DND-41 (cell line): ENCODE results near the gene FOXA1.

Experiments used
- ATAC-seq: fragments of 200-7000 bp; cut with Tn5 transposase; 3 replicates; pipeline ENCODE4 v1.9.1; 2021; ENCODE audit warnings: low read depth; ENCODE audit not compliant: insufficient read depth
- DNase-seq: peaks from one replicate; pipeline ENCODE4 v3.0.0-alpha.2; 2020
- H2AFZ ChIP-seq: 2 replicates; pipeline ENCODE4 v1.6.0; 2012; ENCODE audit warnings: low read depth, low read length
- H3K27ac ChIP-seq: 2 replicates; pipeline ENCODE4 v1.5.1; 2012; ENCODE audit warnings: low read length, inconsistent platforms
- H3K27me3 ChIP-seq: fragments of 200-600 bp; sonication (generic); 2 replicates; pipeline ENCODE4 v1.6.0; 2012; ENCODE audit warnings: low read length, mild to moderate bottlenecking, inconsistent platforms; ENCODE audit not compliant: insufficient read depth, poor library complexity
- H3K36me3 ChIP-seq: 2 replicates; pipeline ENCODE4 v1.5.1; 2012; ENCODE audit warnings: low read length, inconsistent platforms; ENCODE audit not compliant: insufficient read depth
- H3K4me1 ChIP-seq: 2 replicates; pipeline ENCODE4 v1.5.1; 2012; ENCODE audit warnings: mild to moderate bottlenecking, low read length; ENCODE audit not compliant: insufficient read depth
- H3K4me2 ChIP-seq: 2 replicates; pipeline ENCODE4 v1.6.0; 2012; ENCODE audit warnings: mild to moderate bottlenecking, moderate library complexity, low read length, inconsistent platforms; ENCODE audit not compliant: insufficient read depth
- H3K4me3 ChIP-seq, 2 experiments: fragments of 200-600 bp in 1 of 2; shearing (Covaris generic) in 1 of 2; 2 replicates each; pipeline ENCODE4 v1.5.1; 2012 to 2016; ENCODE audit warnings: inconsistent platforms in 2 of 2, low read length in 2 of 2, mild to moderate bottlenecking in 2 of 2, low read depth in 1 of 2, moderate library complexity in 1 of 2
- H3K79me2 ChIP-seq: 2 replicates; pipeline ENCODE4 v1.6.0; 2012; ENCODE audit warnings: low read length, inconsistent platforms; ENCODE audit not compliant: insufficient read depth
- H3K9ac ChIP-seq: 2 replicates; pipeline ENCODE4 v1.6.0; 2012; ENCODE audit warnings: low read depth, mild to moderate bottlenecking, inconsistent platforms, low read length, moderate library complexity
- H3K9me3 ChIP-seq: 2 replicates; pipeline ENCODE4 v1.5.1; 2012; ENCODE audit warnings: low read length, moderate library complexity, mild to moderate bottlenecking, inconsistent platforms; ENCODE audit not compliant: insufficient read depth, severe bottlenecking
- H4K20me1 ChIP-seq: 2 replicates; pipeline ENCODE4 v1.6.0; 2012; ENCODE audit warnings: low read length; ENCODE audit not compliant: insufficient read depth
- EZH2 ChIP-seq: IDR thresholded peaks from 3 replicates; pipeline ENCODE4 v1.6.1; 2012; ENCODE audit warnings: borderline replicate concordance, low read depth, mild to moderate bottlenecking, moderate library complexity, low read length, inconsistent platforms; ENCODE audit not compliant: severe bottlenecking
- TF ChIP-seq, protein P1 (sequence below): IDR thresholded peaks from 2 replicates; pipeline ENCODE4 v1.5.1; 2012; ENCODE audit warnings: borderline replicate concordance, low read length, moderate library complexity, mild to moderate bottlenecking; ENCODE audit not compliant: poor library complexity, severe bottlenecking; ENCODE audit errors: extremely low read depth

The FOXA1 gene

DNA sequence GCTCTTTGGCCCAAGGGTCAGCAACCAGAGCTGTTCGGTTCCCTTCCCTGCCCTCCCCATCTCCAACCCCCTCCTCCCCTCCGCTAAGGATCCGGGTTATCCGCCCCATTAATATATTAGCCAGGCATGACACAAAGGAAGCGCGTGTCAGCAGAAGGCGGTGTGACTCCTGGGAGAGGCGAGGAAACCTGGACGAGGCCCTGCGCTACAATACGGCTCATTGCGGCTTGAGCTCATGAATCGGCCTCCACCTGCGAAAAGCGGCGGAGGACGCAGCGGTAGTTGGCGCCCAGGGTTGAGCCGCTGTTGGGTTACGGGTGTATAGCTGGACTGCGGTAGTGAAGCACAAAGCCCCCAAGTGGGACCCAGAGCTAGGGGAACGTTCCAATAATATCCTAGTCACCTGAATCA is 9.9 kb downstream of the FOXA1 start:
- Histone ChIP-seq H3K4me1 (no peaks in the 10 kb centered on the region), H3K4me2 (no peak overlapping the region), H3K9ac (no peak overlapping the region), H3K27me3 (no peaks in the 10 kb centered on the region), H3K27ac (no peak overlapping the region), H4K20me1 (no peaks in the 10 kb centered on the region), H3K9me3 (no peaks in the 10 kb centered on the region), H3K4me3 (no peak overlapping the region), H3K36me3 (no peaks in the 10 kb centered on the region), H2AFZ (no peak overlapping the region), H3K79me2 (no peaks in the 10 kb centered on the region)
- DNase-seq (no peak), ATAC-seq (no peak)
- no peak for TF ChIP-seq EZH2
- TF ChIP-seq, protein P1, sequence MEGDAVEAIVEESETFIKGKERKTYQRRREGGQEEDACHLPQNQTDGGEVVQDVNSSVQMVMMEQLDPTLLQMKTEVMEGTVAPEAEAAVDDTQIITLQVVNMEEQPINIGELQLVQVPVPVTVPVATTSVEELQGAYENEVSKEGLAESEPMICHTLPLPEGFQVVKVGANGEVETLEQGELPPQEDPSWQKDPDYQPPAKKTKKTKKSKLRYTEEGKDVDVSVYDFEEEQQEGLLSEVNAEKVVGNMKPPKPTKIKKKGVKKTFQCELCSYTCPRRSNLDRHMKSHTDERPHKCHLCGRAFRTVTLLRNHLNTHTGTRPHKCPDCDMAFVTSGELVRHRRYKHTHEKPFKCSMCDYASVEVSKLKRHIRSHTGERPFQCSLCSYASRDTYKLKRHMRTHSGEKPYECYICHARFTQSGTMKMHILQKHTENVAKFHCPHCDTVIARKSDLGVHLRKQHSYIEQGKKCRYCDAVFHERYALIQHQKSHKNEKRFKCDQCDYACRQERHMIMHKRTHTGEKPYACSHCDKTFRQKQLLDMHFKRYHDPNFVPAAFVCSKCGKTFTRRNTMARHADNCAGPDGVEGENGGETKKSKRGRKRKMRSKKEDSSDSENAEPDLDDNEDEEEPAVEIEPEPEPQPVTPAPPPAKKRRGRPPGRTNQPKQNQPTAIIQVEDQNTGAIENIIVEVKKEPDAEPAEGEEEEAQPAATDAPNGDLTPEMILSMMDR: no peak

- no peak for DNase-seq
- ATAC-seq: no peak
- no peaks in the 10 kb centered on the region for H3K4me1 ChIP-seq
- H2AFZ ChIP-seq: no peak overlapping the region
- no peak overlapping the region for H3K27ac ChIP-seq
- no peak overlapping the region for H3K9ac ChIP-seq
- no peak overlapping the region for H3K4me2 ChIP-seq
- no peaks in the 10 kb centered on the region for H3K27me3 ChIP-seq
- H3K79me2 ChIP-seq: no peaks in the 10 kb centered on the region
- H3K9me3 ChIP-seq: no peaks in the 10 kb centered on the region
- no peaks in the 10 kb centered on the region for H3K36me3 ChIP-seq
- no peak overlapping the region for H3K4me3 ChIP-seq
- TF ChIP-seq, protein P1: no peak
- no peak for TF ChIP-seq EZH2
- H4K20me1 ChIP-seq: no peaks in the 10 kb centered on the region
Observed at GRCh38 chr14:37584211-37585100, 10.6 kb downstream of the FOXA1 start.

DNA sequence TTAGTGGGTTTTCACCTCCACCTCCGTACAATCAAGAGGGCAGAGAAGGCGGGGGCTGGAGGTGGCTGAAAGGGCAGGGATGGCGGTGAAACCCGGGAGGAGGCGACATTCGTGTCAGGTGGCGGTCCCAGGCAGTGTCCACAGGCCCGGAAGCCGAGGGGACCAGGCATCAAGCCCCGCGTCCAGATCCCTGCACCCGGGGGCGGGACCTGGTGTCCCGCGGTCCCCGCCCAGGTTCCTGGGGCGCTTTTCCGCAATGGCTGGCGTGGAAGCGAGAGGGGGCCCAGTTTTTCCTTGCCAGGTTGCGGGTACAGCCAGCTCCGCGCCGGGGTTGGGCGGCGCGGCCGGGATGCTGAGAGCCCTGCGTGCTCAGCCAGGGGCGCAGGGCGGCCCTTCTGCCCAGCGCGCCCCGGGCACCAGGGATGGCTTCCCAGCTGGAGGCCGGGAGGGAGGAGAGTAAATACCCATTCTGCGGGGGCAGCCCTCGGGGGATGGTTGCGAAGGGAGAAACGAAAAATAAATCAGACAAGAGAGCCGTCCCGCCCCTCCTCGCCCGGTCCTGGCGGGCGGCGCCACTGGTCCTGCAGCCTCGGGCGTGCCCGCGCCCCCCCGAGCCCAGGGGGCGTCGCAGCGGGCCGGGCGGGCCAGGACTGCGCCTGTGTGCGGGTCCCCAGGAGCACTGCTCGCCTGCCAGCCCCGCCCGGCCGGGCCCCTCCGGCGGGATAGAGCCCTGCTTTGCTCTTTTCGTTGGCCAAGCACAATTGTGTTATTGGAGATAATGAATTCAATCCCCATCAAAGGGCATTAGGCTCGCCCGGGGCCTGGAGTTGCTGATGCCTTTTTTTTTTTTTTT is 11.5 kb downstream of the FOXA1 start:
- Histone ChIP-seq H3K79me2 (no peaks in the 10 kb centered on the region), H2AFZ (no peak overlapping the region), H3K9me3 (no peaks in the 10 kb centered on the region), H4K20me1 (no peaks in the 10 kb centered on the region), H3K27me3 (no peaks in the 10 kb centered on the region), H3K9ac (no peak overlapping the region), H3K4me1 (no peaks in the 10 kb centered on the region), H3K4me2 (no peak overlapping the region), H3K4me3 (no peak overlapping the region), H3K36me3 (no peaks in the 10 kb centered on the region), H3K27ac (no peak overlapping the region)
- no peak for ATAC-seq
- TF ChIP-seq EZH2: no peak
- TF ChIP-seq, protein P1: no peak
- DNase-seq: no peak
